Measurements from ENCODE around the gene ACBD7.

- TF ChIP-seq, protein P1, sequence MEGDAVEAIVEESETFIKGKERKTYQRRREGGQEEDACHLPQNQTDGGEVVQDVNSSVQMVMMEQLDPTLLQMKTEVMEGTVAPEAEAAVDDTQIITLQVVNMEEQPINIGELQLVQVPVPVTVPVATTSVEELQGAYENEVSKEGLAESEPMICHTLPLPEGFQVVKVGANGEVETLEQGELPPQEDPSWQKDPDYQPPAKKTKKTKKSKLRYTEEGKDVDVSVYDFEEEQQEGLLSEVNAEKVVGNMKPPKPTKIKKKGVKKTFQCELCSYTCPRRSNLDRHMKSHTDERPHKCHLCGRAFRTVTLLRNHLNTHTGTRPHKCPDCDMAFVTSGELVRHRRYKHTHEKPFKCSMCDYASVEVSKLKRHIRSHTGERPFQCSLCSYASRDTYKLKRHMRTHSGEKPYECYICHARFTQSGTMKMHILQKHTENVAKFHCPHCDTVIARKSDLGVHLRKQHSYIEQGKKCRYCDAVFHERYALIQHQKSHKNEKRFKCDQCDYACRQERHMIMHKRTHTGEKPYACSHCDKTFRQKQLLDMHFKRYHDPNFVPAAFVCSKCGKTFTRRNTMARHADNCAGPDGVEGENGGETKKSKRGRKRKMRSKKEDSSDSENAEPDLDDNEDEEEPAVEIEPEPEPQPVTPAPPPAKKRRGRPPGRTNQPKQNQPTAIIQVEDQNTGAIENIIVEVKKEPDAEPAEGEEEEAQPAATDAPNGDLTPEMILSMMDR (IDR thresholded peaks at IDR 0.05) = no peak
- no peak for TF ChIP-seq POLR2A (IDR thresholded peaks at IDR 0.05)
Measured at GRCh38 chr10:15059914-15060313, 28.7 kb downstream of the ACBD7 start.
